HFF-Myc (cell line): Measurements from ENCODE around the gene PRM1.

Source experiments
- DNase-seq: peaks from one replicate; pipeline ENCODE4 v3.0.0-alpha.2; 2011; ENCODE audit warnings: low read depth; ENCODE audit errors: extremely low read depth
- H3K4me3 ChIP-seq: replicated peaks from 2 replicates; pipeline ENCODE4 v1.5.1; 2011; ENCODE audit warnings: low read depth, mild to moderate bottlenecking, control low read depth, low read length
- TF ChIP-seq, protein P1 (sequence below): IDR thresholded peaks from 2 replicates; pipeline ENCODE4 v1.5.1; 2012; ENCODE audit warnings: mild to moderate bottlenecking, low read depth, low read length, control low read depth; ENCODE audit errors: missing control alignments

PRM1 gene

DNA sequence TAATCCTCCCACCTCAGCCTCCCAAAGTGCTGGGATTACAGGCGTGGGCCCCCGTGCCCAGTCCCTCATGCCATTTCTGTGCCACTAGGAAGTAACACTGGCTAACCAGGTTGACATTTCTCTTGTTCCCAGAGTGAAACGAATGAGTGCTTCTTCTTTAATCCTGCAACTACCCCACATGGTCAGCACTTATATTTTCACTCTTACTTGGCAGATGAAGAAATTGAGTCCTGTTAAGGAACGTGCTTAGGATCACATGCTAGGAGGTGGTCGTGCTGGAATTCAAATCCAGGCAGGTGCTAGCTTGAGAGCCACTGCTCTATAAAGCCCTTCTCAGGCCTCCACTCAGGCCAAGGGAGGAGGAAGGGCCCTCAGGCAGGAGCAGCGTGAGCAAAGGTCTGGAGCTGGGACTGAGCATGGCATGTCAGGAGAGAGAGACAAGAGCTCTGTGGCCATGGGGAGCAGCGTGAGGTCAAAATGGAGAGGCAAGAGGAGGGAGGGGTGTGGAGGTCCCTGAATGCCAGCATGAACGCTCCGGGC lies 45.7 kb upstream of the PRM1 start:
- no peak for DNase-seq
- TF ChIP-seq, protein P1, sequence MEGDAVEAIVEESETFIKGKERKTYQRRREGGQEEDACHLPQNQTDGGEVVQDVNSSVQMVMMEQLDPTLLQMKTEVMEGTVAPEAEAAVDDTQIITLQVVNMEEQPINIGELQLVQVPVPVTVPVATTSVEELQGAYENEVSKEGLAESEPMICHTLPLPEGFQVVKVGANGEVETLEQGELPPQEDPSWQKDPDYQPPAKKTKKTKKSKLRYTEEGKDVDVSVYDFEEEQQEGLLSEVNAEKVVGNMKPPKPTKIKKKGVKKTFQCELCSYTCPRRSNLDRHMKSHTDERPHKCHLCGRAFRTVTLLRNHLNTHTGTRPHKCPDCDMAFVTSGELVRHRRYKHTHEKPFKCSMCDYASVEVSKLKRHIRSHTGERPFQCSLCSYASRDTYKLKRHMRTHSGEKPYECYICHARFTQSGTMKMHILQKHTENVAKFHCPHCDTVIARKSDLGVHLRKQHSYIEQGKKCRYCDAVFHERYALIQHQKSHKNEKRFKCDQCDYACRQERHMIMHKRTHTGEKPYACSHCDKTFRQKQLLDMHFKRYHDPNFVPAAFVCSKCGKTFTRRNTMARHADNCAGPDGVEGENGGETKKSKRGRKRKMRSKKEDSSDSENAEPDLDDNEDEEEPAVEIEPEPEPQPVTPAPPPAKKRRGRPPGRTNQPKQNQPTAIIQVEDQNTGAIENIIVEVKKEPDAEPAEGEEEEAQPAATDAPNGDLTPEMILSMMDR = no peak
- no peak overlapping the region for H3K4me3 ChIP-seq

DNA sequence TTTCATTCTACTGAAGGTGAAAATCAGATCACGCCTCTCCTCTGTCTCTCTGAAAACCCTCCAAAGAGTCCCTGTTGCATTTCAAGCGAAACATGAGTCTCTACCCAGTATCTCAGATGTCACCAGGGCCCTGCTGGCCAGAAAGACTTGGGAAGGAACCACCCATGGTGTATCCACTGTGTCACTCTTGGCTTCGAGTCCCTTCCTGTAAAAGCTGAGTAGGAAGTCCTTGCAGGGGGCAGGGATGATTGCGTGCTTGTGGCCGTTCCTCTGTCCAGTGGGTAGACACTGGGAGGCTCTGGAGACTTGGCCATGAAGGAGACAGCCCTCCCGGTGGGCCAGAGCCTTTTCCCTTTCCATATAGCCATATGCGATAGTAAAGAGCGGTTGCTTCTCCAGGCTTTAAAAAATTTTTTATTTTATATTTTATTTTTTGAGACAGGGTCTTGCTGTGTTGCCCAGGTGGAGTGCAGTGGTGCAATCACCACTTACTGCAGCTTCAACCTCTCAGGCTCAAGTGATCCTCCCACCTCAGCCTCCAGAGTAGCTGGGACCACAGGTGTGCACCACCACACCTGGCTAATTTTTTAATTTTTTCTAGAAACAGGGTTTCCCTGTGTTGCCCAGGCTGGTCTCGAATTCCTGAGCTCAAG lies 45.1 kb upstream of the PRM1 start:
- no peak for DNase-seq
- TF ChIP-seq, protein P1 = no peak
- H3K4me3 ChIP-seq = no peak overlapping the region

DNA sequence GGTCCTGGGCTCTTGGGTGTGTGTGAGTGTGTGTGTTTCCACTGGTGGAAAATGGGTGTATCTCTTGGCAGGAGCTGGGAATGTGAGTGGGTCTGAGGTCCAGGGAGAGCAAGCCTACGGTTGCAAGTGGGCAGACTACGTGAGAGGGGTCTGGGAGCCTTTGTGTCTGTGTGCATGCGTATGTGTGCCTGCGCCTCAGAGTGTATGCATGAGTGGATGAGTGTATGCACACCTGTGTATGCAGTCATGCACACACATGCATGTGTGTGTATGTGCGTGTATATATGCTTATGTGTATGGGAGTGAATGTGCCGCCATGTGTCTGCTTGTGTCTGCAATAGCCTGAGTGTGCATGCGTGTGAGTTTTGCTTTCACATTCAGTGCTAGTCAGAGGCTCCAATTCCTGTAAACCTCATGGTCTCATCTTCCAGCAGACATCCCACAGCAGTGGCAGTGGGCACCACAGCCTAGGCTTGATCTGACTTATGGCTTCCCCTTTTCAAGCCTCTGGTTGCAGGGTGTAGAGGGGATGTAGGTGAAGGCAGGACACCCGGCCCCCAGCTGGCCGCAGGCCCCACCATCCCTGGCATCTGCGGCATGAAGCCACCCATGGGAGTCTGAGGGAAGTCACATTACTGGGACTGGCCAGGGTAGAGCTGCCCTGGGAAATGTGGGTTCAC lies 44.4 kb upstream of the PRM1 start:
- no peak for DNase-seq
- no peak overlapping the region for H3K4me3 ChIP-seq
- TF ChIP-seq, protein P1 = no peak

DNA sequence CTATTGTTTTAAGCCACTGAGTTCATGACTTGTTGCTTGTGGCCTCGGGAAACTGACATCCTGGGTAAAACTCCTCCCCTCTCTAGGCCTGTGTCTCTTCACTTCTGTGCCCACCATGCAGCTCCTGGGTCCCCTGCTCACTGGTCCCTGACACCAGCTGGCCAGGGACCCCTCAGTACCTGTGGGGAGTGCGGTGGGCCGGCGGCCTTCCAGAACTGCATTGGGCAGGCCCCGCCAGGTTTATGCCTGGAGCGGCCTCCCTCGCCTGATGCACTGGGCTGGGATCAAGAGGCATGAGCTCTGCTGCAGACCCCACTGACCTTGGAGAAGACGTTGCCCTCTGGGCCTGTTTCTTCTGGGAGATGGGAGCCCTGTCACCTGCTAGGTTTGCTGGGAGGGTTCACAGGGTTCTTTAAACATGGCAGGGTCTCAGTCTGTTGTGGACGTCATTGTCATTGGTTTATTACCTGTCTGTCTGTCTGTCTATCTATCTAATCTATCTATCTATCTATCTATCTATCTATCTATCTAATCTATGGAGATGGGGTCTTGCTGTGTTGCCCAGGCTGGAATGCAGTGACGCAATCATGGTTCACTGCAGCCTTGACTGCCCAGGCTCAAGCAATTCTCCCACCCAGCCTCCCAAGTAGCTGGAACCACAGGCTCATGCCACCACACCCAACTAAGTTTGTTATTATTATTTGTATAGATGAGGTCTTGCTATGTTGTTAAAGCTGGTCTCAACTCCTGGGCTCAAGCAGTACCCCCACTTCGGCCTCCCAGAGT lies 42.6 kb upstream of the PRM1 start:
- TF ChIP-seq, protein P1 = no peak
- DNase-seq = no peak
- H3K4me3 ChIP-seq = no peak overlapping the region

DNA sequence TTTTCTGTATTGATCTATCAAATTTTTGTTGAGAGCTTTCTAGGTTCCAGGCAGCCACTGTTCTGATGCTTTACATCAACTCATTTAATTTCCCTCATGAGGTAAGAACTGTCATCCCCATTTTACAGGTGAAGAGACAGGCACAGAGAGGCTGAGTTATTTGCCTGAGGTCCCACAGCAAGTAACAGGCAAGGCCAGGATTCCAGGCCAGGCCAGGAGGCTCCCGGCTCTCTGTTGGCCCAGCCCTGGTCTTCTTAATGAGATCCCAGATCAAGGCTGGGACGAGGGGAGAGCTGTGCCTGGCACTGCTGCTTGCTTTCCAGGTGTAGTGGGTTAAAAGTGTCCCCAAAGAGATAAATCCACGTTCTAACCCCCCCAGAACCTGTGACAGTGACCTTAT lies 41.7 kb upstream of the PRM1 start:
- DNase-seq = no peak
- TF ChIP-seq, protein P1 = no peak
- no peak overlapping the region for H3K4me3 ChIP-seq

DNA sequence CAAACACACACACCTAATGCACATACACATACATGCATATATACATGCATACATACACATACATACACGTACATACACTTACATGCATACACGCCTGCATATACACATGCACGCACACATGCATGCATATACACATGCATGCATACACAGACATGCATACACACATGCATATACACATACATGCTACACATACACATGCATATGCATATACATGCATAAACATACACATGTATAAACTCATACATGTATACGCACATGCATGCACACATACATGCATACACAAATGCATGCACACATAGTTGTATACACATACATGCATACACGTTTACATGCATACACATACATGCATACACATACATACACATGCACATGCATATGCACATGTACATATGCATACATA lies 40.5 kb upstream of the PRM1 start:
- no peak overlapping the region for H3K4me3 ChIP-seq
- TF ChIP-seq, protein P1 = no peak
- no peak for DNase-seq
